OCI-LY7 (cell line): ENCODE data around the gene ANKUB1. TPM values are rescaled to one million over a fixed set of nuclear protein-coding genes. Genes with fewer than 3 reads are reported as not detected.
A peak's percentile ranks its signal among the peaks of the same experiment; 100 is the strongest.

Experiments
- BruUV-seq: library from RNA; stranded (reverse); fragments of 400-500 nt; replicated peaks from 2 replicates; lab custom pipeline; 2021; lab: Mats Ljungman, UMichigan
- CTCF ChIA-PET: fragments of 300-600 bp; sonication (Branson Sonifier 250); formaldehyde crosslinking; loops from one replicate; lab custom pipeline; 2022; ENCODE audit warnings: antibody characterized with exemption; ENCODE audit not compliant: unreplicated experiment; lab: Charles Lee
- POLR2A ChIA-PET: fragments of 300-600 bp; sonication (Branson Sonifier 250); formaldehyde crosslinking; loops from one replicate; lab custom pipeline; 2022; ENCODE audit warnings: antibody characterized with exemption; lab: Charles Lee
- DNase-seq: peaks from one replicate; pipeline ENCODE4 v3.0.0-alpha.2; 2015; ENCODE audit warnings: low spot score
- H2AFZ ChIP-seq: fragments of 200-600 bp; sonication (generic), shearing (Covaris generic); 2 replicates; pipeline ENCODE4 v1.6.1; 2014; ENCODE audit warnings: mild to moderate bottlenecking, antibody characterized with exemption, low read length, moderate library complexity
- H3K27ac ChIP-seq: fragments of 200-600 bp; sonication (generic); 2 replicates; pipeline ENCODE4 v1.5.1; 2014; ENCODE audit warnings: mixed run types, low read depth, mild to moderate bottlenecking, moderate library complexity, low read length, inconsistent platforms; ENCODE audit not compliant: poor library complexity, severe bottlenecking
- H3K36me3 ChIP-seq: fragments of 200-600 bp; sonication (generic); 2 replicates; pipeline ENCODE4 v1.6.1; 2014; ENCODE audit warnings: mild to moderate bottlenecking, antibody characterized with exemption, low read length, moderate library complexity, mixed read lengths; ENCODE audit not compliant: insufficient read depth
- H3K4me1 ChIP-seq: fragments of 200-600 bp; sonication (generic); 2 replicates; pipeline ENCODE4 v1.5.1; 2014; ENCODE audit warnings: mild to moderate bottlenecking, low read length; ENCODE audit not compliant: insufficient read depth, poor library complexity, severe bottlenecking
- H3K4me2 ChIP-seq: fragments of 200-600 bp; sonication (generic); 2 replicates; pipeline ENCODE4 v1.6.1; 2014; ENCODE audit warnings: mild to moderate bottlenecking, low read length
- H3K4me3 ChIP-seq: fragments of 200-600 bp; sonication (generic); 2 replicates; pipeline ENCODE4 v1.5.1; 2014; ENCODE audit warnings: mild to moderate bottlenecking, low read depth, low read length; ENCODE audit not compliant: poor library complexity, severe bottlenecking
- H3K79me2 ChIP-seq: fragments of 200-600 bp; sonication (generic); 2 replicates; pipeline ENCODE4 v1.6.1; 2016; ENCODE audit warnings: low read depth, mild to moderate bottlenecking, low read length, moderate library complexity, mixed read lengths; ENCODE audit not compliant: insufficient read depth
- H3K9me2 ChIP-seq: fragments of 200-600 bp; sonication (generic); 2 replicates; pipeline ENCODE4 v1.6.1; 2016; ENCODE audit warnings: mild to moderate bottlenecking, low read length, mixed read lengths; ENCODE audit not compliant: insufficient read depth
- H3K9me3 ChIP-seq: fragments of 200-600 bp; sonication (generic); 2 replicates; pipeline ENCODE4 v1.6.1; 2014; ENCODE audit warnings: mild to moderate bottlenecking, mixed run types, low read length, mixed read lengths
- H4K20me1 ChIP-seq: fragments of 200-600 bp; sonication (generic); 2 replicates; pipeline ENCODE4 v1.6.1; 2014; ENCODE audit warnings: mild to moderate bottlenecking, antibody characterized with exemption, low read length, moderate library complexity, mixed read lengths; ENCODE audit not compliant: insufficient read depth
- CTCF ChIP-seq: fragments of 200-600 bp; sonication (generic); conservative IDR thresholded peaks from 2 replicates; pipeline ENCODE4 v1.5.1; 2014; ENCODE audit warnings: mild to moderate bottlenecking, antibody characterized with exemption, low read length, moderate library complexity, mixed read lengths
- EZH2phosphoT487 ChIP-seq: fragments of 200-600 bp; sonication (generic); IDR thresholded peaks from 2 replicates; pipeline ENCODE4 v1.6.1; 2018; ENCODE audit warnings: low read depth, borderline replicate concordance, mild to moderate bottlenecking, mixed run types, antibody characterized with exemption, low read length, moderate library complexity, mixed read lengths
- intact Hi-C: fragments of 100-400 bp; cut with micrococcal nuclease; formaldehyde crosslinking; loops from one replicate; pipeline ENCODE4 v1.10.0; 2022; ENCODE audit not compliant: unreplicated experiment
- total RNA-seq, 2 experiments: library from RNA; depleted of rRNA in 1 of 2; stranded (reverse); fragments of >200 nt in 1 of 2; shearing (Covaris generic) in 1 of 2; gene quantifications; 2 replicates each; pipeline ENCODE4 v1.2.3, GENCODE V29; 2014 to 2022

ANKUB1 gene
- total RNA-seq, 2 experiments from 2014 or later = not detected

- H3K4me1 ChIP-seq = peaks cover 23% of the 10 kb centered on the region
- H3K9me3 ChIP-seq = no peaks in the 10 kb centered on the region
- H3K4me2 ChIP-seq = peak overlapping the region; percentile 52
- H3K27ac ChIP-seq = peak overlapping the region; percentile 14
- peak overlapping the region; percentile 17 for H3K4me3 ChIP-seq
- H3K36me3 ChIP-seq = no peaks in the 10 kb centered on the region
- CTCF ChIA-PET = interaction anchor here (0.9 to 1.5 kb wide), 7 partner anchors 11 to 295 kb away, joined by 3 to 10 read pairs (median 3); no protein-coding TSS in a partner anchor
- intact Hi-C loops = loop anchor here (2.0 kb wide), 1 partner anchor 42 kb away; no protein-coding TSS in a partner anchor
- POLR2A ChIA-PET = interaction anchor here (0.6 to 2.4 kb wide), 15 partner anchors 10 to 208 kb away, joined by 3 to 13 read pairs (median 4); partner anchors contain the start of gene COMMD2
- peak overlapping the region; percentile 94 for H2AFZ ChIP-seq
- no TSS peak for BruUV-seq
- H3K9me2 ChIP-seq = no peaks in the 10 kb centered on the region
- peaks cover 3% of the 10 kb centered on the region; the same call in 1 of the 2 replicates for H3K79me2 ChIP-seq
- no peak for TF ChIP-seq EZH2phosphoT487
- TF ChIP-seq CTCF = peak; percentile 91
- no peaks in the 10 kb centered on the region for H4K20me1 ChIP-seq
- peak; percentile 76 for DNase-seq
Measured at GRCh38 chr3:149808209-149808829, 16.0 kb upstream of the ANKUB1 start.

GRCh38 chr3:149806171-149806778, 13.9 kb upstream of the ANKUB1 start:
- Histone ChIP-seq H3K4me1 (peaks cover 13% of the 10 kb centered on the region), H3K36me3 (no peaks in the 10 kb centered on the region), H3K4me3 (no peak overlapping the region), H4K20me1 (no peaks in the 10 kb centered on the region), H3K9me2 (no peaks in the 10 kb centered on the region), H3K27ac (no peak overlapping the region), H2AFZ (peak overlapping the region; percentile 28; the same call in 1 of the 2 replicates), H3K9me3 (no peaks in the 10 kb centered on the region), H3K4me2 (no peak overlapping the region), H3K79me2 (no peaks in the 10 kb centered on the region)
- TF ChIP-seq CTCF = no peak
- BruUV-seq = no TSS peak
- ChIA-PET CTCF (no interaction called here), POLR2A (interaction anchor here (0.7 kb wide), 1 partner anchor 851 kb away, joined by 5 read pairs; no protein-coding TSS in a partner anchor)
- DNase-seq = no peak
- intact Hi-C loops = no loop called here

- TF ChIP-seq EZH2phosphoT487 (no peak), CTCF (no peak)
- Histone ChIP-seq H3K4me2 (no peak overlapping the region), H3K4me3 (no peak overlapping the region), H2AFZ (no peak overlapping the region), H3K9me3 (no peaks in the 10 kb centered on the region), H3K4me1 (no peaks in the 10 kb centered on the region), H3K79me2 (no peaks in the 10 kb centered on the region), H3K36me3 (no peaks in the 10 kb centered on the region), H3K9me2 (no peaks in the 10 kb centered on the region), H4K20me1 (no peaks in the 10 kb centered on the region), H3K27ac (no peak overlapping the region)
- POLR2A ChIA-PET = interaction anchor here (0.7 kb wide), 1 partner anchor 19 kb away, joined by 3 read pairs; no protein-coding TSS in a partner anchor
- intact Hi-C loops = no loop called here
- no TSS peak for BruUV-seq
- CTCF ChIA-PET = no interaction called here
- no peak for DNase-seq
Measured at GRCh38 chr3:149801639-149802038, 9.3 kb upstream of the ANKUB1 start.
